Stomach (tissue), 9 donors: ENCODE data around the gene UBE4B. TPM values are rescaled to one million over a fixed set of nuclear protein-coding genes. Genes with fewer than 3 reads are reported as not detected.

Source experiments
- DNase-seq, 2 donors: peaks; one replicate each; pipeline versions ENCODE4 v3.0.0 to v3.0.0-alpha.2; 2013 to 2019
- H3K27ac ChIP-seq, 5 donors: fragments of 200-600 bp in 4 of 5; sonication (generic) in 4 of 5; one replicate each; pipeline ENCODE4 v1.5.1; 2013 to 2019; ENCODE audit warnings: mild to moderate bottlenecking in 1 of 5, moderate library complexity in 1 of 5
- H3K27me3 ChIP-seq, 3 donors: fragments of 200-600 bp; sonication (generic); one replicate each; pipeline ENCODE4 v1.5.1; 2017 to 2019; ENCODE audit warnings: mixed run types in 1 of 3
- H3K36me3 ChIP-seq, 4 donors: fragments of 200-600 bp; sonication (generic); 1 replicate in 3 of 4; 2 replicates in 1 of 4; pipeline ENCODE4 v1.5.1; 2016 to 2019
- H3K4me1 ChIP-seq, 4 donors: fragments of 200-600 bp; sonication (generic); one replicate each; pipeline ENCODE4 v1.5.1; 2016 to 2019
- H3K4me3 ChIP-seq, 4 donors: fragments of 200-600 bp; sonication (generic) in 3 of 4; one replicate each; pipeline ENCODE4 v1.5.1; 2016 to 2019; ENCODE audit warnings: mild to moderate bottlenecking in 1 of 4
- H3K9me3 ChIP-seq, 4 donors: fragments of 200-600 bp; sonication (generic); one replicate each; pipeline ENCODE4 v1.5.1; 2016 to 2019
- EP300 ChIP-seq: sonication (generic); formaldehyde crosslinking; IDR thresholded peaks from one replicate; pipeline ENCODE4 v1.6.1; 2017; ENCODE audit warnings: antibody characterized with exemption
- POLR2A ChIP-seq, 4 donors: fragments of 450-650 bp; IDR thresholded peaks; one replicate each; pipeline ENCODE4 v1.6.1; 2016; ENCODE audit warnings: antibody characterized with exemption in 4 of 4, control low read depth in 2 of 4, mild to moderate bottlenecking in 1 of 4, moderate library complexity in 1 of 4
- POLR2AphosphoS5 ChIP-seq, 3 donors: sonication (generic); formaldehyde crosslinking; IDR thresholded peaks; one replicate each; pipeline ENCODE4 v1.6.1; 2016; ENCODE audit warnings: antibody characterized with exemption in 3 of 3
- WGBS, 5 donors: extraction: QIAGEN DNeasy Blood & Tissue Kit in 3 of 5; methylation state at CpG; one replicate each; pipeline versions ENCODE4 v1.1.5 to v1.1.7; 2013 to 2018; 5-methylcytosine and 5-hydroxymethylcytosine counted together
- intact Hi-C: fragments of 100-400 bp; cut with DNase I; formaldehyde crosslinking; loops from one replicate; pipeline ENCODE4 v1.15.1; 2023; ENCODE audit warnings: low total_unique reads
- polyA plus RNA-seq, 3 donors: library from polyadenylated mRNA; stranded (reverse); fragments of 200-250 nt; gene quantifications; one replicate each; pipeline ENCODE4 v1.2.3, GENCODE V29; 2013
- total RNA-seq, 5 donors: library from RNA; depleted of rRNA; stranded (reverse); fragments of >200 nt; gene quantifications; one replicate each; pipeline versions ENCODE4 v1.1.0 to v1.2.3, GENCODE V29; 2014 to 2016
- TF ChIP-seq, protein P1 (sequence below), 7 experiments: fragments of 450-650 bp in 4 of 7; fragments of 200-600 bp in 3 of 7; sonication (generic) in 3 of 7; IDR thresholded peaks; one replicate each; pipeline ENCODE4 v1.5.1; 2016 to 2019; ENCODE audit warnings: antibody characterized with exemption in 7 of 7, control low read depth in 2 of 7, mild to moderate bottlenecking in 1 of 7
- donor health status: healthy with polysubstance abuse.
- donor health status: Bipolar disorder and iron deficiency.
- donor health status: healthy.

Gene UBE4B
- total and polyA plus RNA-seq, 8 donors = 13.3 to 82.9 (median 39.5) TPM

DNA sequence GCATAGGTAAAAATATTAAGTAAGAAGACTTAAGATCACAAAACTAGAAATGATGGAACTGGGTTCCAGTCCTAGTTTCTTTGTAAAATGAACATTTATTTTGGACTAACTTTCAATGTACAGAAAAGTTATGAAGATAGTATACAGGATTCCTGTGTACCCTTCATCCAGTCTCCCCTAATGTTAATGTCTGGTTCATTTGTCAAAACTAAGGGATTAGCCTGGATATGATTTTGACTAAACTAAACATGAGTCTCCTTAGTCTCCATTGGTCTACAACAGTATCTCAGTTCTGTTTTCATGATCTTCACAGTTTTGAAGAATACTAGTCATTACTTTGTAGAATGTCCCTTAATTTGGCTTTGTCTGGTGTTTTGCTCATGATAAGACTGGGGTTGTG lies 54.5 kb downstream of the UBE4B start:
- no peak for DNase-seq
- intact Hi-C loops = no loop called here
- H3K27ac ChIP-seq = no peak overlapping the region
- no peaks in the 10 kb centered on the region for H3K9me3 ChIP-seq
- TF ChIP-seq POLR2A (IDR thresholded peaks at IDR 0.05) = no peak
- no peak for TF ChIP-seq POLR2AphosphoS5 (IDR thresholded peaks at IDR 0.05)
- TF ChIP-seq, protein P1, sequence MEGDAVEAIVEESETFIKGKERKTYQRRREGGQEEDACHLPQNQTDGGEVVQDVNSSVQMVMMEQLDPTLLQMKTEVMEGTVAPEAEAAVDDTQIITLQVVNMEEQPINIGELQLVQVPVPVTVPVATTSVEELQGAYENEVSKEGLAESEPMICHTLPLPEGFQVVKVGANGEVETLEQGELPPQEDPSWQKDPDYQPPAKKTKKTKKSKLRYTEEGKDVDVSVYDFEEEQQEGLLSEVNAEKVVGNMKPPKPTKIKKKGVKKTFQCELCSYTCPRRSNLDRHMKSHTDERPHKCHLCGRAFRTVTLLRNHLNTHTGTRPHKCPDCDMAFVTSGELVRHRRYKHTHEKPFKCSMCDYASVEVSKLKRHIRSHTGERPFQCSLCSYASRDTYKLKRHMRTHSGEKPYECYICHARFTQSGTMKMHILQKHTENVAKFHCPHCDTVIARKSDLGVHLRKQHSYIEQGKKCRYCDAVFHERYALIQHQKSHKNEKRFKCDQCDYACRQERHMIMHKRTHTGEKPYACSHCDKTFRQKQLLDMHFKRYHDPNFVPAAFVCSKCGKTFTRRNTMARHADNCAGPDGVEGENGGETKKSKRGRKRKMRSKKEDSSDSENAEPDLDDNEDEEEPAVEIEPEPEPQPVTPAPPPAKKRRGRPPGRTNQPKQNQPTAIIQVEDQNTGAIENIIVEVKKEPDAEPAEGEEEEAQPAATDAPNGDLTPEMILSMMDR (IDR thresholded peaks at IDR 0.05) = no peak
- TF ChIP-seq EP300 = no peak
- no peak overlapping the region for H3K4me3 ChIP-seq
- H3K4me1 ChIP-seq = peaks cover 0 to 5% (median 0%) of the 10 kb centered on the region in 4 donors
- H3K27me3 ChIP-seq = no peaks in the 10 kb centered on the region
- peaks cover 0 to 23% (median 14%) of the 10 kb centered on the region in 4 donors for H3K36me3 ChIP-seq

DNA sequence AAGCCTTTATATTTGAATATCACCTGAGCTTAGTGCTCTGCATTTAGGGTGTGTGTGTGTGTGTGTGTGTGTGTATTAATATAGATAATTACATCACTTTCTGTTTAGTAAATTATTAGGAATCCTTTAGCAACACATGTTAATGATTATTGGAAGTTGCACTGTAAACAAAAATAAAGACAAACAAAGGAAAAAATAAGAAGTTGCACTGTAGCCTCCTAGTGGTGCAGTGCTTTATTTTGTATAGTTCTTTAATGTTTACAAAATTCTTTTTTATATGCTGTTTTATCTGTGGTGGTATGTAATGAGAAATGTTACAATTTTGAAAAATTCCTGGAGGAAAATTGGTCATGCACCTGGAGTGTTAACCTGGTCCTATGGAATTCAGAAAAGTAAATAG lies 69.2 kb downstream of the UBE4B start:
- no peaks in the 10 kb centered on the region for H3K4me1 ChIP-seq
- H3K4me3 ChIP-seq = no peak overlapping the region
- no peaks in the 10 kb centered on the region for H3K27me3 ChIP-seq
- no peak for DNase-seq
- no peak overlapping the region for H3K27ac ChIP-seq
- intact Hi-C loops = no loop called here
- TF ChIP-seq EP300 (no peak), POLR2AphosphoS5 (IDR thresholded peaks at IDR 0.05) (no peak)
- TF ChIP-seq, protein P1 (IDR thresholded peaks at IDR 0.05) = no peak
- H3K9me3 ChIP-seq = no peaks in the 10 kb centered on the region
- peaks cover 42 to 100% (median 94%) of the 10 kb centered on the region in 4 donors for H3K36me3 ChIP-seq

DNA sequence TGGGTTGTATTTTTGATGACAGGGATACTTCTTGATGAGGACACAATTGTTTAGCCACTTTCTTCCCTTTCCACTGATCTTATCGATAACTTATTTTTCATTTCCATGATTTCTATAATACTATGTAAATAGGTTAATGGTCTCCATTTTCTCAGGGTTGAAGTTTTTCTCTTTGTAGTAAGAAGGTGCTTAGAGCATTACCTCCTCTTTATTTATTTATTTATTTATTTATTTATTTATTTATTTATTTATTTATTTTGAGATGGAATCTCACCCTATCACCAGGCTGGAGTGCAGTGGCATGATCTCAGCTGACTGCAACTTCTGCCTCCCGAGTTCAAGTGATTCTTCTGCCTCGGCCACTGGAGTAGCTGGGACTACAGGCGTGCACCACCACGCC lies 70.4 kb downstream of the UBE4B start:
- Histone ChIP-seq H3K27me3 (no peaks in the 10 kb centered on the region), H3K9me3 (no peaks in the 10 kb centered on the region), H3K36me3 (peaks cover 45 to 98% (median 95%) of the 10 kb centered on the region in 4 donors), H3K4me3 (no peak overlapping the region), H3K27ac (no peak overlapping the region), H3K4me1 (peaks cover 0 to 10% (median 4%) of the 10 kb centered on the region in 4 donors)
- intact Hi-C loops = no loop called here
- no peak for DNase-seq
- 93 to 98% (median 97%) methylated on average over 5 of the region's 5 CpGs for WGBS, 5 donors
- TF ChIP-seq POLR2A (IDR thresholded peaks at IDR 0.05) (no peak), EP300 (no peak), POLR2AphosphoS5 (IDR thresholded peaks at IDR 0.05) (no peak)
- TF ChIP-seq, protein P1 (IDR thresholded peaks at IDR 0.05) = no peak

DNA sequence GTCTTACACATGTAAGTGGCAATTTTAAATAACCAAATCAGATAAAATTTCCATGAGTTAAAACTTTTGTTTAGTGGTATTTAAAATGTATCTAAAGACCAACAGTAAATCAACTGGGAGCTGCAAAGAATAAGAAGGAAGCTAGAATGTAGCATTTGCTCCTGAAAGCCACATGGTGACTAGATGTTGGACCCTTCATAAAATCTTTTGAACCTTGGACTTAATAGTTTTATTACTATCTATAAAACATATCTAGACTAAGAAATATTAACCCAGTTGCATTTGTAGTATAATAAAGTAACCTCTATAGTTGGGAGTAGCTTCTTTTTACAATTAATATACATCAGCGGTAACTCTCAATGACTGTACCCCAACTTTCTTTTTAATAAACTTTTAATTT lies 72.1 kb downstream of the UBE4B start:
- intact Hi-C loops = no loop called here
- H3K36me3 ChIP-seq = peaks cover 42 to 99% (median 92%) of the 10 kb centered on the region in 4 donors
- DNase-seq = no peak
- H3K27ac ChIP-seq = no peak overlapping the region
- TF ChIP-seq, protein P1 (IDR thresholded peaks at IDR 0.05) = no peak
- no peak for TF ChIP-seq POLR2AphosphoS5 (IDR thresholded peaks at IDR 0.05)
- no peak for TF ChIP-seq POLR2A (IDR thresholded peaks at IDR 0.05)
- no peak for TF ChIP-seq EP300
- H3K9me3 ChIP-seq = no peaks in the 10 kb centered on the region
- no peaks in the 10 kb centered on the region for H3K27me3 ChIP-seq
- 90 to 100% (median 97%) methylated on average over 1 of the region's 1 CpG for WGBS, 5 donors
- peaks cover 0 to 21% (median 7%) of the 10 kb centered on the region in 4 donors for H3K4me1 ChIP-seq
- H3K4me3 ChIP-seq = no peak overlapping the region
